Kidney (tissue), 14 donors: ENCODE data around the gene OR2V2. TPM values are rescaled to one million over a fixed set of nuclear protein-coding genes. Genes with fewer than 3 reads are reported as not detected.

Experiments
- DNase-seq, 5 donors: peaks; one replicate each; pipeline ENCODE4 v3.0.0-alpha.2; 2013 to 2020
- FAIRE-seq: peaks from 2 replicates; lab custom pipeline; 2012; peaks lifted over from hg19 to GRCh38; lab: Jason Lieb, UNC
- H3K27ac ChIP-seq, 2 donors: one replicate each; pipeline ENCODE4 v1.7.0; 2013; ENCODE audit warnings: low read depth in 2 of 2, low read length in 2 of 2, inconsistent platforms in 1 of 2
- H3K27me3 ChIP-seq: one replicate; pipeline ENCODE4 v1.7.1; 2013; ENCODE audit warnings: low read length, inconsistent platforms; ENCODE audit not compliant: control insufficient read depth, insufficient read depth
- H3K36me3 ChIP-seq, 3 donors: one replicate each; pipeline versions ENCODE4 v1.7.0 to v1.7.1; 2013; ENCODE audit warnings: low read length in 3 of 3, control low read depth in 1 of 3, inconsistent platforms in 1 of 3; ENCODE audit not compliant: insufficient read depth in 3 of 3, control insufficient read depth in 2 of 3
- H3K4me1 ChIP-seq, 3 donors: one replicate each; pipeline versions ENCODE4 v1.7.0 to v1.7.1; 2013; ENCODE audit warnings: low read length in 3 of 3, inconsistent platforms in 1 of 3, low read depth in 1 of 3; ENCODE audit not compliant: control insufficient read depth in 2 of 3, insufficient read depth in 2 of 3
- H3K4me3 ChIP-seq, 3 donors: one replicate each; pipeline versions ENCODE4 v1.7.0 to v1.8.1; 2013; ENCODE audit warnings: low read length in 3 of 3, control low read depth in 1 of 3, inconsistent platforms in 1 of 3
- H3K9ac ChIP-seq, 3 donors: one replicate each; pipeline versions ENCODE4 v1.7.0 to v1.7.1; 2013; ENCODE audit warnings: low read length in 3 of 3, control low read depth in 1 of 3, inconsistent platforms in 1 of 3
- H3K9me3 ChIP-seq, 3 donors: one replicate each; pipeline versions ENCODE4 v1.7.0 to v1.7.1; 2013; ENCODE audit warnings: low read length in 3 of 3, control low read depth in 1 of 3, inconsistent platforms in 1 of 3; ENCODE audit not compliant: control insufficient read depth in 2 of 3, insufficient read depth in 1 of 3
- intact Hi-C: fragments of 100-400 bp; cut with DNase I; formaldehyde crosslinking; loops from one replicate; pipeline ENCODE4 v1.11.1; 2022
- polyA plus RNA-seq: library from polyadenylated mRNA; stranded (reverse); fragments of 350-450 nt; fragmentation: Illumina TruSeq; extraction: RNeasy Lipid Tissue Mini Kit (QIAGEN cat#74804); gene quantifications from one replicate; pipeline ENCODE4 v1.2.3, GENCODE V29; 2014; ENCODE audit warnings: low read depth, low replicate concordance; ENCODE audit not compliant: insufficient read depth
- total RNA-seq: library from RNA; stranded (reverse); fragmentation: NEBNext Ultra II Directional; extraction: Animal tissue kit (Norgen Biotek cat#: 25700); gene quantifications from one replicate; pipeline ENCODE4 v1.2.1, GENCODE V29; 2021
- TF ChIP-seq, protein P1 (sequence below): IDR thresholded peaks from 3 replicates; pipeline ENCODE4 v1.5.1; 2012; ENCODE audit warnings: mild to moderate bottlenecking, moderate library complexity, borderline replicate concordance; ENCODE audit not compliant: insufficient read depth; ENCODE audit errors: extremely low read depth
- donor health status: control.
- donor health status: control.
- donor health status: control.
- donor health status: control.
- donor health status: control.
- donor health status: DM: yes; HTN: yes; CAD: no.
- donor health status: Normal renal cell carcinoma (clear cell type).

Gene OR2V2
- total and polyA plus RNA-seq, 2 donors from 2014 or later = not detected

DNA sequence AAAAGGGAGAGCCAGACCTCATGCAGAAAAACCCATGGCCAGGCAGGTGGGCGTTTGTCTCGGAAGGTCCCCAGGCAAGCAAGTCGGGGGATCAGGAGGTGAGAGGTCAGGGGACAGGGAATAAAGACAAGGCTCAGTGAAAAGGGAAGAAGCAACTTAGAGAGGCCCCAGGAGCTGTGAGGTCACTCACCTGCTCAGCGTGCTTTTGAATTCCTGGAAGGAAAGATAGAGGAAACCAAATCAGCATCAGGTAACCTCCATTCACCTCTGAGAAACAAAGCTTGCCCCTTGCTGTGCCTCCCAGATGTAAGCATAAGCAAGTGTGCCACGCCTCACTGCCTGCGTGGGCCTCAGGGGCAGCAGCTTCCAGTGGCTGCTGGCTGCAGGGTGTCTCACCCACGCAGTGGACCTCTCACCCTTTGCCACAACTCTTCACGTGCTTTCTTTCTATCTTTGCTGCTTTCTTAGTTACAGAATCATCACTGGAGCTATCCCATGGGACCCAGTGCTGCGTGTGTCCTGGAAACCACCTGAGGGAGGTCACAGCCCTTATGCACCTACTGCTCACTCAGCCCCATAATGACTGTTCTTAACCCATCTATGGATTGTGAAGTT is 51.6 kb downstream of the OR2V2 start:
- no peak overlapping the region for H3K27ac ChIP-seq
- no peaks in the 10 kb centered on the region for H3K4me1 ChIP-seq
- no peaks in the 10 kb centered on the region for H3K36me3 ChIP-seq
- intact Hi-C loops = no loop called here
- H3K9ac ChIP-seq = no peak overlapping the region
- FAIRE-seq = no peak
- peak in 1 of 5 donors; percentile 33 for DNase-seq
- H3K4me3 ChIP-seq = no peak overlapping the region
- no peaks in the 10 kb centered on the region for H3K9me3 ChIP-seq
- H3K27me3 ChIP-seq = peaks cover 7% of the 10 kb centered on the region
- TF ChIP-seq, protein P1, sequence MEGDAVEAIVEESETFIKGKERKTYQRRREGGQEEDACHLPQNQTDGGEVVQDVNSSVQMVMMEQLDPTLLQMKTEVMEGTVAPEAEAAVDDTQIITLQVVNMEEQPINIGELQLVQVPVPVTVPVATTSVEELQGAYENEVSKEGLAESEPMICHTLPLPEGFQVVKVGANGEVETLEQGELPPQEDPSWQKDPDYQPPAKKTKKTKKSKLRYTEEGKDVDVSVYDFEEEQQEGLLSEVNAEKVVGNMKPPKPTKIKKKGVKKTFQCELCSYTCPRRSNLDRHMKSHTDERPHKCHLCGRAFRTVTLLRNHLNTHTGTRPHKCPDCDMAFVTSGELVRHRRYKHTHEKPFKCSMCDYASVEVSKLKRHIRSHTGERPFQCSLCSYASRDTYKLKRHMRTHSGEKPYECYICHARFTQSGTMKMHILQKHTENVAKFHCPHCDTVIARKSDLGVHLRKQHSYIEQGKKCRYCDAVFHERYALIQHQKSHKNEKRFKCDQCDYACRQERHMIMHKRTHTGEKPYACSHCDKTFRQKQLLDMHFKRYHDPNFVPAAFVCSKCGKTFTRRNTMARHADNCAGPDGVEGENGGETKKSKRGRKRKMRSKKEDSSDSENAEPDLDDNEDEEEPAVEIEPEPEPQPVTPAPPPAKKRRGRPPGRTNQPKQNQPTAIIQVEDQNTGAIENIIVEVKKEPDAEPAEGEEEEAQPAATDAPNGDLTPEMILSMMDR = no peak

DNA sequence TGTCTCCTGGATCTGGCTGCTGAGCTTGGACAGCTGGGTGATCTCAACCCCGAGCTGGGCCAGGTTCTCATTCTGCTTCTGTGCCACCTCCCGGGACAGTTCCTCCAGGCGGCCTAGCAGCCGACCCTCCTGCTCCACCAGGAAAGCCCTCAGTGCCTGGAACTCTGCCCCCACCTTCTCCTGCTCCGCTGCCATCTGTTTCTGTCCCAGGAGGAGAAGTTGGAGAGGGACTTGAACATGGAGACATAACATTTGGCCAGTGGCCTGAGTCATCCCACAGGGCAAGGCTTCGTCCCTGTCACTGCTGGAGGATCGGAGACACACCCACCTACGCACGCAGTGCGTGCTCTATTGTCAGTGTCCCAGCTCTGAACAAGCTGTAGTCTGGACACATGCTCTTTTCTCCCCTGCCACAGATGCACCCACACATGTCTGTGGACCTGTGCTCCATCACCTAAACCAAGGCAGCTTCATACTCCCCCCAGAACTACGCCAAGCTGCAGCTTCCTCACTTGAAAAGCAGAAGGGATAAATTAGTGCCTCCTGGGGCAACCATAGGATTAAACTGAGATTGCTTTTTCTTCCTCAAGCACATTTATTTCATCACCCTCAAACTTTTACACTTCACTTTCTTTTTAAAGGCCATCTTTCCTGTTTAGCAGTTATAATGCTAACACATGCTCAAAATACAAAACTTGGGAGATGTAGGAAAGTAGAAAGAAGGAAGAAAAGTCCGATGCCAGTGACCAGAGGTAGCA is 52.7 kb downstream of the OR2V2 start:
- FAIRE-seq = no peak
- H3K9ac ChIP-seq = no peak overlapping the region
- H3K27me3 ChIP-seq = peaks cover 7% of the 10 kb centered on the region
- no peak for DNase-seq
- TF ChIP-seq, protein P1 = no peak
- no peak overlapping the region for H3K27ac ChIP-seq
- no peaks in the 10 kb centered on the region for H3K9me3 ChIP-seq
- H3K36me3 ChIP-seq = no peaks in the 10 kb centered on the region
- H3K4me3 ChIP-seq = no peak overlapping the region
- peaks cover 0 to 3% (median 0%) of the 10 kb centered on the region in 3 donors for H3K4me1 ChIP-seq
- intact Hi-C loops = no loop called here

DNA sequence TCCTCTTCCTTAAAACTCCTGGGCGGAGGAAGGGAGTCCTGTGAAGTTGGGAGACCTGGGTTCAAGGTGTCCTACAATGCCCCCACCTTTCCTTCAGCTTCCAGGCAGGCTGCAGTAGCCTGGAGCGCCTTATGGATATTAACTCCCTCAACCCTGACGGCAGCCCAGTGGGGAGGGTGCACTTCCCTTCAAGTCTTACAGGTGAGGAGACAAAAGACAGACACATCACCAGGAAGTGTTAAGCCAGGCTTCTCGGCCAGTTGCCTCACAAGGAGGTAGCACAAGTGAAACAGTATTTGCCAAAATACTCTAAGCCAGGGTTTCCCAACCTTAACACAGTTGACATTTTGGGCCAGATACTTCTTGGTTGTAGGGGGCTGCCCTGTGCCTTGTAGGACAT is 53.4 kb downstream of the OR2V2 start:
- Histone ChIP-seq H3K9ac (no peak overlapping the region), H3K4me3 (no peak overlapping the region), H3K9me3 (no peaks in the 10 kb centered on the region), H3K27ac (no peak overlapping the region), H3K27me3 (peaks cover 9% of the 10 kb centered on the region), H3K36me3 (no peaks in the 10 kb centered on the region), H3K4me1 (peaks cover 0 to 7% (median 4%) of the 10 kb centered on the region in 3 donors)
- TF ChIP-seq, protein P1 = no peak
- no peak for DNase-seq
- FAIRE-seq = no peak
- intact Hi-C loops = no loop called here
